ENCODE measurements around the gene KLHDC10.

- TF ChIP-seq CTCF (IDR thresholded peaks at IDR 0.05; ENCODE audit: poor library complexity, severe bottlenecking) (no peak), REST (IDR thresholded peaks at IDR 0.05; ENCODE audit: borderline replicate concordance) (no peak), POLR2AphosphoS5 (IDR thresholded peaks at IDR 0.05) (no peak)
Measured at GRCh38 chr7:130133029-130133782, 62.9 kb downstream of the KLHDC10 start.
